GM19463 (cell line): ENCODE measurements around the gene HDDC3.
A peak's percentile ranks its signal among the peaks of the same experiment; 100 is the strongest.

Experiments
- ATAC-seq: cut with Tn5 transposase; IDR thresholded peaks from one replicate; pipeline ENCODE4 v1.9.1; 2021; ENCODE audit warnings: mild to moderate bottlenecking, moderate library complexity; ENCODE audit not compliant: unreplicated experiment

The HDDC3 gene

GRCh38 chr15:90953947-90954711 is 21.8 kb upstream of the HDDC3 start:
- no peak for ATAC-seq

GRCh38 chr15:90952901-90953677 is 20.7 kb upstream of the HDDC3 start:
- no peak for ATAC-seq

GRCh38 chr15:90950676-90951075 is 18.3 kb upstream of the HDDC3 start:
- ATAC-seq = no peak

GRCh38 chr15:90949979-90950675 is 17.8 kb upstream of the HDDC3 start:
- ATAC-seq = no peak

GRCh38 chr15:90948506-90948905 is 16.2 kb upstream of the HDDC3 start:
- ATAC-seq = no peak

- ATAC-seq = no peak
These were observed 15.4 kb upstream of the HDDC3 start for GRCh38 chr15:90947577-90948357.

- ATAC-seq = no peak
These were observed 14.7 kb upstream of the HDDC3 start for GRCh38 chr15:90946941-90947576.

- ATAC-seq = no peak
These were observed 14.2 kb upstream of the HDDC3 start for GRCh38 chr15:90946538-90946937.

GRCh38 chr15:90945091-90945490 is 12.7 kb upstream of the HDDC3 start:
- ATAC-seq = no peak

GRCh38 chr15:90942354-90943120 is 10.2 kb upstream of the HDDC3 start:
- no peak for ATAC-seq

- ATAC-seq = no peak
These were observed 8.7 kb upstream of the HDDC3 start for GRCh38 chr15:90941038-90941437.

GRCh38 chr15:90939756-90940155 is 7.4 kb upstream of the HDDC3 start:
- no peak for ATAC-seq

- ATAC-seq = no peak
These were observed 5.9 kb upstream of the HDDC3 start for GRCh38 chr15:90938261-90938660.

GRCh38 chr15:90936823-90937222 is 4.5 kb upstream of the HDDC3 start:
- ATAC-seq = no peak

- ATAC-seq = peak; percentile 58
These were observed 2.8 kb upstream of the HDDC3 start, which contains the start of gene UNC45A for GRCh38 chr15:90934949-90935751. TSS of gene UNC45A (plus strand) at chr15:90935285. CDS start at chr15:90935325, 40 bp downstream.

GRCh38 chr15:90934256-90934948 is 2.1 kb upstream of the HDDC3 start:
- ATAC-seq = peak; percentile 27

GRCh38 chr15:90933301-90933700 is 952 bp upstream of the HDDC3 start:
- ATAC-seq = no peak

- no peak for ATAC-seq
These were observed 277 bp upstream of the HDDC3 start for GRCh38 chr15:90932660-90932991.

GRCh38 chr15:90931575-90931827 is 848 bp downstream of the HDDC3 start:
- ATAC-seq = no peak
